ENCODE measurements around the gene SETD2. TPM values are rescaled to one million over a fixed set of nuclear protein-coding genes. Genes with fewer than 3 reads are reported as not detected.

Gene SETD2
- total and polyA plus RNA-seq, 4 donors = 7.6 to 37.6 (median 19.0) TPM

- Histone ChIP-seq H3K27me3 (ENCODE audit: control insufficient read depth in 4 of 4, insufficient read depth in 4 of 4, low read length in 3 of 4) (no peaks in the 10 kb centered on the region), H3K4me1 (ENCODE audit: control insufficient read depth in 4 of 4, insufficient read depth in 4 of 4, low read length in 3 of 4) (peaks cover 0 to 16% (median 3%) of the 10 kb centered on the region in 4 donors), H3K9me3 (ENCODE audit: control insufficient read depth in 4 of 4, low read length in 3 of 4) (no peaks in the 10 kb centered on the region), H3K36me3 (ENCODE audit: control insufficient read depth in 4 of 4, insufficient read depth in 3 of 4, low read depth in 1 of 4, low read length in 3 of 4) (no peaks in the 10 kb centered on the region), H3K27ac (ENCODE audit: low read depth in 1 of 2, low read length in 2 of 2) (peak overlapping the region; percentile 2 to 3), H3K4me3 (ENCODE audit: low read depth in 1 of 3, low read length in 3 of 3) (no peak overlapping the region), H3K9ac (ENCODE audit: low read depth in 1 of 2, low read length in 2 of 2) (no peak overlapping the region)
- no peak for DNase-seq (ENCODE audit: low spot score)
- 87% methylated on average over 3 of the region's 3 CpGs for WGBS
- TF ChIP-seq ATF3 (IDR thresholded peaks at IDR 0.05) (no peak), REST (IDR thresholded peaks at IDR 0.05) (no peak), CTCF (IDR thresholded peaks at IDR 0.05; ENCODE audit: low read depth, low read length, missing input control) (no peak), EGR1 (IDR thresholded peaks at IDR 0.05; ENCODE audit: low read depth in 2 of 2) (no peak), HNF4A (conservative IDR thresholded peaks at IDR 0.05) (no peak), ZBTB33 (IDR thresholded peaks at IDR 0.05) (no peak), RAD21 (IDR thresholded peaks at IDR 0.05) (no peak), FOXA2 (IDR thresholded peaks at IDR 0.05) (no peak), FOXA1 (IDR thresholded peaks at IDR 0.05) (no peak), MAX (IDR thresholded peaks at IDR 0.05) (no peak), RXRA (IDR thresholded peaks at IDR 0.05) (no peak), GABPA (IDR thresholded peaks at IDR 0.05 in 1 of 2, conservative IDR thresholded peaks at IDR 0.05 in 1 of 2) (no peak), NR2F2 (IDR thresholded peaks at IDR 0.05) (no peak), TAF1 (conservative IDR thresholded peaks at IDR 0.05) (no peak), SP1 (IDR thresholded peaks at IDR 0.05) (no peak), JUND (IDR thresholded peaks at IDR 0.05) (no peak)
Measured at GRCh38 chr3:46986782-46987310, 177.1 kb downstream of the SETD2 start.
